HL-60/S4 treated with phorbol 12-myristate 13-acetate at 8.2 ng/mL for 4 days and 3 days (cell line): ENCODE measurements around the gene CCDC197.

Experiments used
- in situ Hi-C: fragments of 300-500 bp; cut with MboI; formaldehyde crosslinking; loops from 2 replicates; pipeline ENCODE4 v1.15.0; 2022; ENCODE audit warnings: low sequenced_read_pairs

Gene CCDC197

DNA sequence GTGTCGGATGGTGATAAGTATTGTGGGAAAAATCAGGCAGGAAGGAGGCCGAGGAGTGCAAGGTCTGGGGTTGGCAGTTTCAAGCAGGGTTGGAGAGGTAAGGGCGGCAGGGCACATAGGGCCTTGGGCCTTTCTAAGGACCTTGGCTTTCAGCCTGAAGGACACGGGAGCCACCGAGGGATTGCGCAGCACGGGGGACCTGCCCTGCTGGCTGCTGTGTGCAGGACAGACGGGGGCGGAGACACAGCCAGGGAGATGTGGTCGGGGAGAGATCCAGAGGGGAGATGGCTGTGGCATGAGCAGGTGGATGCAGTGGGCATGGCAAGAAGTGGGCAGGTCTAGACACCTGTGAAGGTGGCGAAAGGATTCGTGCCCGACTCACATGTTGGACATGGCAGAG lies 43.7 kb downstream of the CCDC197 start:
- in situ Hi-C loops: no loop called here

- in situ Hi-C loops: no loop called here
These were observed 44.6 kb downstream of the CCDC197 start for GRCh38 chr14:94041551-94042346.

- in situ Hi-C loops: no loop called here
These were observed 45.5 kb downstream of the CCDC197 start for GRCh38 chr14:94042433-94043091.

GRCh38 chr14:94043111-94043755 lies 46.1 kb downstream of the CCDC197 start:
- in situ Hi-C loops: no loop called here

- in situ Hi-C loops: no loop called here
These were observed 46.8 kb downstream of the CCDC197 start for GRCh38 chr14:94043756-94044475.

DNA sequence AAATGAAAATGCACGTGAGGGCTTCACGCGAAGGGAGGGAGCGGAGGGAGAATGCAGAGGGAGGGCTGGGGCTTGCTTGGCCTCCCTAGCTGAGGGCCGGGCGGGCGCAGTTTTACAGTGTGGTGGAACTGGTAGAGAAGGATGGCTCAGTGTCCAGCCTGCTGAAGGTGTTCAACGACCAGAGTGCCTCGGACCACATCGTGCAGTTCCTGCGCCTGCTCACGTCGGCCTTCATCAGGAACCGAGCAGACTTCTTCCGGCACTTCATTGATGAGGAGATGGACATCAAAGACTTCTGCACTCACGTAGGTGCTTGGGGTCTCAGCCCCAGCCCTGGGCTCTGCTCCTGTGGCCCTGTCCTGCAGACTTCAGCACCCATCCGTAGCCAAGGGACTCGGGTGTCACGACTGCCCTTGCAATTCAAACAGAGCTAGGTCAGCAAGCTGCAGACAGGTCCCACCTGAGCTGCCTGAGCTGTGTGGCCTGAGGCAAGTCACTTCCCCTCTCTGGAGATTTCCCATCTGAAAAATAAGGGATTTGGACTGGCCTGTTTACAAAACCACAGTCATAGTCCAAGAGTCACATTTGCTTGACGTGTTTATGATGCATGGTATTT lies 47.5 kb downstream of the CCDC197 start:
- in situ Hi-C loops: no loop called here

GRCh38 chr14:94045101-94045500 lies 48.0 kb downstream of the CCDC197 start:
- in situ Hi-C loops: no loop called here

- in situ Hi-C loops: no loop called here
These were observed 48.7 kb downstream of the CCDC197 start for GRCh38 chr14:94045563-94046345.

DNA sequence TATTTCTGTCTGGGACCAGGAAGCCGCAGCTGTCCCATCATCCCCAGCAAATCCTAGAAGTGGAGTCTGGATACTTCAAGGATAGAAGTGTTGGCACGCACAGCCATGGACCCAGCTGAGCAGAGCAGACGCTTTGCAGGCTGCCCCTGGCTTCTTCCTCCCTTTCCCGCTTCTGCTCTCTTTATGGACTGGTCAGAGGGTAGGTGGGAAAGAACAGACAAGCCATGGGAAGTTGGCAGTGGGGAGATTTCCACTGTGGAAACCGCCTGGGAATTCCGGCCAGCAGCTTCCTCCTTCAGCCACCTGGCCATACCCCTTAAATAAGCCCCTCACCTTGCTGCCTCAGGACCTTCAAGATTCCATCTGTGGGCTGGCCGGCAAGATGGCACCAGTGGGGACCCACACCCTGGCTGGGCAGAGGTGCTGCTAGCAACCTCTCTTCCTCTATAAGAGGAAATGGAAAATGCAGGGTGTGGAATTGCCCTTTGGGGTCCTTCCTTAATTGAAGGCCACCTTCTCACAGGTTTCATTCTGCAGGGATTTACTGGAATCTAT lies 49.7 kb downstream of the CCDC197 start:
- in situ Hi-C loops: no loop called here

DNA sequence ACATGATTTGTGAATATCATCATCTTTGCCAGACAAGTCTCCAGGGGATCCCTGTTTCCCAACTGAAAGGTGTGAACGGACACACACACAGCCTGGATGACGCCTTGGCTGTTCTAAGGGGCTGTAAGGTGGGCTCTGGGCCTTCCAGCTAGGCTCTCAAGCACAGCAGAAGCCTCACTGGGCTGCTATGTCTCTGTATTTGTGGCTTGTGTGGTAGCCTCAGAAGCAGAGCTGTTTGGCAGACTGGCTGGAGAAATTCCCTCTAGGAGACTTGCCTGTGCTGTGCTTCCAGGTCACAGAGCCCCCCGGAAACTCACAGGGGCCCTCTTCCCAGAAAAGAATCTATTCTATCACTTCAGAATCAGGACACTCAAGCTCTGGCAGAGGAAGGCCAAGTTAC lies 50.5 kb downstream of the CCDC197 start:
- in situ Hi-C loops: no loop called here

- in situ Hi-C loops: no loop called here
These were observed 51.9 kb downstream of the CCDC197 start for GRCh38 chr14:94048691-94049624.

DNA sequence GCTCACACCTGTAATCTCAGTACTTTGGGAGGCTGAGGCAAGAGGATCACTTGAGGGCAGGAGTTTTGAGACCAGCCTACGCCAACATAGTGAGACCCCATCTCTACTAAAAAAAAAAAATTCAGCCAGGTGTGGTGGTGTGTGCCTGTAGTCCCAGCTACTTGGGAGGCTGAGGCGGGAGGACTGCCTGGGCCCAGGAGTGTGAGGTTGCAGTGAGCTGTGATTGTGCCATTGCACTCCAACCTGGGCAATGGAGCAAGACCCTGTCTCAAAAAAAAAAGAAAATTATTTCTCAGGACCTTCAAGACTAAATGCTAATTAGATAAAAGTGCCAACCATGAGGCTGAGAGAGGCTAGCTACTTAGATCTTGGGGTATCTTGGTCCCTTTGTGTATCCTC lies 52.5 kb downstream of the CCDC197 start:
- in situ Hi-C loops: no loop called here

GRCh38 chr14:94050231-94050880 lies 53.3 kb downstream of the CCDC197 start:
- in situ Hi-C loops: no loop called here

GRCh38 chr14:94051115-94051514 lies 54.0 kb downstream of the CCDC197 start:
- in situ Hi-C loops: no loop called here

- in situ Hi-C loops: no loop called here
These were observed 54.7 kb downstream of the CCDC197 start for GRCh38 chr14:94051779-94052178.

- in situ Hi-C loops: no loop called here
These were observed 55.1 kb downstream of the CCDC197 start for GRCh38 chr14:94052199-94052598.

DNA sequence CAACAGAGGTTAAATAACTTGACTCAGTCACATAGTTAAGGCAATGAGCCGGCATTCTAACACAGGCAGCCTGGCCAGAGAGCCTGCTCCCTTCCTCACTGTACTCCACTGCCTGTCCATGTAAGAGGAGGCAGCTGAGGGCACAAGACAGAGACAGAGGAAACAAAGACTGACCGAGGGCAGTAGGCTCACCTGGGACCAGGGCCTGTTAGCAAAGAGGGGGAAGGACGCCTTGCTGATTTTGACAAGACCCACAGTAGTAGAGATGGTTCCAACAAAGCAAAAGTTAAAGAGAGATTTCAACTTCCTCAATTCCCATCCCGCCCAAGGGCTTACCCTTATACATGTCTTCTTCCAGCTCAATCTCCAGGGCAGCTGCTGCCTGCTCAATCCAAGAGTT lies 55.6 kb downstream of the CCDC197 start:
- in situ Hi-C loops: no loop called here

DNA sequence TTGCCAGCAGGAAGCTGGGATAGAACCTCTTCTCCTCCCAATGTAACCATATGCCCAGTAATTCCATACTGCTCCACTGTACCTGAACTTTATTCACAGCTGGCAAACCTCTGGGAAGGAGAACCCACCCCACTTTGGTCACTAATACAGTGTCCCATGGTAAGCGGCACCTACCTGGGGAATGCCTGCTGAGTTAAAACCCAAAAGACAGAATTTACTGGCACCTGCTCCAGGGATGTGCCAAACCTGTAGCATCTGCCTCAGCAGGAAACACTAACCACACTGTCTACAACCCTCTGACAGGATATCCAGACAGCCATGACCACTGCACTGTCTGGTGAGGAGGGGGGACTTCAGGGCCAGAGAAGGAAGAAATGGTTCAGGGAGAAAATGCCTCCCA lies 57.3 kb downstream of the CCDC197 start:
- in situ Hi-C loops: no loop called here
